ENCODE data around the gene CCDC78. TPM values are rescaled to one million over a fixed set of nuclear protein-coding genes. Genes with fewer than 3 reads are reported as not detected.

Gene CCDC78
- total and polyA plus RNA-seq, 2 of the 13 experiments (the other 11 are each of a cell fraction or from before 2014, with no cell fraction given): 0.53 to 1.5 TPM

DNA sequence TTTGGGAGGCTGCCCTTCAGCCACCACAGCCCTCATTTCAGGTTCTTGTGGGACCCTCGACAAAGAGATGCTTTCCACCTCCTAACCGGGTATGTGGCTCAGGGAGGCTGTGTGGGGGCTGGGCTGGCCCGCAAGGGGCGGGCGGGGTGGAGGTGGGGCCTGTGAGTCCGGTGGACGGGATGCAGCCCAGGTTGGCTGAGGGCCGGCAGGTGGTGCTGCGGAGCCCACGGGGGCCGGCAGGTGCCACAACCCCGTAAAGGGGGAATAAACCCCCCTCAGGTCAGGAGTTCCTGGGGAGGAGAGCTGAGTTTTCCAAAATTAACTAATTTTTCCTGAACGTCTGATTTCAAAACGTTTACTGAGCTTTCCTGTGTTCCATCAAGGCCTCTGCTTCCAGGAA lies 19.5 kb upstream of the CCDC78 start:
- in situ Hi-C loops (cut with HindIII; ENCODE audit: extremely low pct_ligation_motif_present, low pct_unique_long_range_greater_than_20kb) (no loop called here), intact Hi-C loops (cut with micrococcal nuclease; ENCODE audit: unreplicated experiment) (loop anchor here (1.0 kb wide), 1 partner anchor 40 kb away; no protein-coding TSS in a partner anchor)
- no TSS peak for BruUV-seq (replicated peaks)
- Histone ChIP-seq H3K9ac (ENCODE audit: insufficient read depth, low read depth, low read length) (no peak overlapping the region), H3K27ac (ENCODE audit: extremely low read length, insufficient read depth, low read length) (no peak overlapping the region), H3K4me2 (ENCODE audit: low read depth, low read length) (no peak overlapping the region), H3K36me3 (replicated peaks in 1 of 2; ENCODE audit: control insufficient read depth in 1 of 2, insufficient read depth in 2 of 2, low read length in 2 of 2) (no peaks in the 10 kb centered on the region), H3K27me3 (ENCODE audit: control insufficient read depth in 1 of 2, insufficient read depth in 2 of 2, low read length in 2 of 2) (peaks cover 0 to 17% of the 10 kb centered on the region in 2 experiments; a peak in 2 of 5 replicates), H2AFZ (ENCODE audit: low read length) (no peak overlapping the region), H4K20me1 (ENCODE audit: insufficient read depth, low read length) (no peaks in the 10 kb centered on the region), H3K79me2 (ENCODE audit: insufficient read depth, low read length) (no peaks in the 10 kb centered on the region), H3K4me3 (replicated peaks in 1 of 3; ENCODE audit: insufficient read depth in 1 of 3, low read depth in 2 of 3, low read length in 3 of 3) (no peak overlapping the region), H3K9me3 (ENCODE audit: low read length) (no peaks in the 10 kb centered on the region), H3K4me1 (ENCODE audit: insufficient read depth, low read length) (0 out of 2 replicates have a peak, but pooled peaks cover 8% of the 10 kb centered on the region)
- WGBS (ENCODE audit: low lambda C conversion rate): 0% methylated on average over 9 of the region's 14 CpGs
- FAIRE-seq (peak; percentile 50), ATAC-seq (peak; percentile 76), DNase-seq (ENCODE audit: low spot score) (no peak)
- CTCF ChIA-PET (ENCODE audit: low intra/inter-chr PET ratio, low total read pairs): interaction anchor here (0.7 kb wide), 1 partner anchor 40 kb away, joined by 4 read pairs; no protein-coding TSS in a partner anchor
- POLR2A ChIA-PET: no interaction called here
- TF ChIP-seq, protein P1, sequence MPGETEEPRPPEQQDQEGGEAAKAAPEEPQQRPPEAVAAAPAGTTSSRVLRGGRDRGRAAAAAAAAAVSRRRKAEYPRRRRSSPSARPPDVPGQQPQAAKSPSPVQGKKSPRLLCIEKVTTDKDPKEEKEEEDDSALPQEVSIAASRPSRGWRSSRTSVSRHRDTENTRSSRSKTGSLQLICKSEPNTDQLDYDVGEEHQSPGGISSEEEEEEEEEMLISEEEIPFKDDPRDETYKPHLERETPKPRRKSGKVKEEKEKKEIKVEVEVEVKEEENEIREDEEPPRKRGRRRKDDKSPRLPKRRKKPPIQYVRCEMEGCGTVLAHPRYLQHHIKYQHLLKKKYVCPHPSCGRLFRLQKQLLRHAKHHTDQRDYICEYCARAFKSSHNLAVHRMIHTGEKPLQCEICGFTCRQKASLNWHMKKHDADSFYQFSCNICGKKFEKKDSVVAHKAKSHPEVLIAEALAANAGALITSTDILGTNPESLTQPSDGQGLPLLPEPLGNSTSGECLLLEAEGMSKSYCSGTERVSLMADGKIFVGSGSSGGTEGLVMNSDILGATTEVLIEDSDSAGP (CRISPR knock-in tag; IDR thresholded peaks at IDR 0.05; ENCODE audit: borderline replicate concordance): no peak
- no peak for TF ChIP-seq GPN1 (CRISPR knock-in tag; IDR thresholded peaks at IDR 0.05; ENCODE audit: borderline replicate concordance)
- TF ChIP-seq ZNF468 (CRISPR knock-in tag; IDR thresholded peaks at IDR 0.05): no peak
- TF ChIP-seq, protein P2, sequence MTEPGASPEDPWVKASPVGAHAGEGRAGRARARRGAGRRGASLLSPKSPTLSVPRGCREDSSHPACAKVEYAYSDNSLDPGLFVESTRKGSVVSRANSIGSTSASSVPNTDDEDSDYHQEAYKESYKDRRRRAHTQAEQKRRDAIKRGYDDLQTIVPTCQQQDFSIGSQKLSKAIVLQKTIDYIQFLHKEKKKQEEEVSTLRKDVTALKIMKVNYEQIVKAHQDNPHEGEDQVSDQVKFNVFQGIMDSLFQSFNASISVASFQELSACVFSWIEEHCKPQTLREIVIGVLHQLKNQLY (CRISPR knock-in tag; IDR thresholded peaks at IDR 0.05): no peak
- no peak for TF ChIP-seq TP53 (CRISPR knock-in tag; conservative IDR thresholded peaks at IDR 0.05)
- TF ChIP-seq, protein P3, sequence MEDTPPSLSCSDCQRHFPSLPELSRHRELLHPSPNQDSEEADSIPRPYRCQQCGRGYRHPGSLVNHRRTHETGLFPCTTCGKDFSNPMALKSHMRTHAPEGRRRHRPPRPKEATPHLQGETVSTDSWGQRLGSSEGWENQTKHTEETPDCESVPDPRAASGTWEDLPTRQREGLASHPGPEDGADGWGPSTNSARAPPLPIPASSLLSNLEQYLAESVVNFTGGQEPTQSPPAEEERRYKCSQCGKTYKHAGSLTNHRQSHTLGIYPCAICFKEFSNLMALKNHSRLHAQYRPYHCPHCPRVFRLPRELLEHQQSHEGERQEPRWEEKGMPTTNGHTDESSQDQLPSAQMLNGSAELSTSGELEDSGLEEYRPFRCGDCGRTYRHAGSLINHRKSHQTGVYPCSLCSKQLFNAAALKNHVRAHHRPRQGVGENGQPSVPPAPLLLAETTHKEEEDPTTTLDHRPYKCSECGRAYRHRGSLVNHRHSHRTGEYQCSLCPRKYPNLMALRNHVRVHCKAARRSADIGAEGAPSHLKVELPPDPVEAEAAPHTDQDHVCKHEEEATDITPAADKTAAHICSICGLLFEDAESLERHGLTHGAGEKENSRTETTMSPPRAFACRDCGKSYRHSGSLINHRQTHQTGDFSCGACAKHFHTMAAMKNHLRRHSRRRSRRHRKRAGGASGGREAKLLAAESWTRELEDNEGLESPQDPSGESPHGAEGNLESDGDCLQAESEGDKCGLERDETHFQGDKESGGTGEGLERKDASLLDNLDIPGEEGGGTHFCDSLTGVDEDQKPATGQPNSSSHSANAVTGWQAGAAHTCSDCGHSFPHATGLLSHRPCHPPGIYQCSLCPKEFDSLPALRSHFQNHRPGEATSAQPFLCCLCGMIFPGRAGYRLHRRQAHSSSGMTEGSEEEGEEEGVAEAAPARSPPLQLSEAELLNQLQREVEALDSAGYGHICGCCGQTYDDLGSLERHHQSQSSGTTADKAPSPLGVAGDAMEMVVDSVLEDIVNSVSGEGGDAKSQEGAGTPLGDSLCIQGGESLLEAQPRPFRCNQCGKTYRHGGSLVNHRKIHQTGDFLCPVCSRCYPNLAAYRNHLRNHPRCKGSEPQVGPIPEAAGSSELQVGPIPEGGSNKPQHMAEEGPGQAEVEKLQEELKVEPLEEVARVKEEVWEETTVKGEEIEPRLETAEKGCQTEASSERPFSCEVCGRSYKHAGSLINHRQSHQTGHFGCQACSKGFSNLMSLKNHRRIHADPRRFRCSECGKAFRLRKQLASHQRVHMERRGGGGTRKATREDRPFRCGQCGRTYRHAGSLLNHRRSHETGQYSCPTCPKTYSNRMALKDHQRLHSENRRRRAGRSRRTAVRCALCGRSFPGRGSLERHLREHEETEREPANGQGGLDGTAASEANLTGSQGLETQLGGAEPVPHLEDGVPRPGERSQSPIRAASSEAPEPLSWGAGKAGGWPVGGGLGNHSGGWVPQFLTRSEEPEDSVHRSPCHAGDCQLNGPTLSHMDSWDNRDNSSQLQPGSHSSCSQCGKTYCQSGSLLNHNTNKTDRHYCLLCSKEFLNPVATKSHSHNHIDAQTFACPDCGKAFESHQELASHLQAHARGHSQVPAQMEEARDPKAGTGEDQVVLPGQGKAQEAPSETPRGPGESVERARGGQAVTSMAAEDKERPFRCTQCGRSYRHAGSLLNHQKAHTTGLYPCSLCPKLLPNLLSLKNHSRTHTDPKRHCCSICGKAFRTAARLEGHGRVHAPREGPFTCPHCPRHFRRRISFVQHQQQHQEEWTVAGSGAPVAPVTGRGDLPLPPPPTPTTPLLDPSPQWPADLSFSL (CRISPR knock-in tag; IDR thresholded peaks at IDR 0.05): no peak
- no peak for TF ChIP-seq ZNF180 (CRISPR knock-in tag; IDR thresholded peaks at IDR 0.05; ENCODE audit: borderline replicate concordance, low read depth)
- no peak for TF ChIP-seq MXI1 (IDR thresholded peaks at IDR 0.05; ENCODE audit: borderline replicate concordance, low read depth, low read length)
- TF ChIP-seq, protein P4, sequence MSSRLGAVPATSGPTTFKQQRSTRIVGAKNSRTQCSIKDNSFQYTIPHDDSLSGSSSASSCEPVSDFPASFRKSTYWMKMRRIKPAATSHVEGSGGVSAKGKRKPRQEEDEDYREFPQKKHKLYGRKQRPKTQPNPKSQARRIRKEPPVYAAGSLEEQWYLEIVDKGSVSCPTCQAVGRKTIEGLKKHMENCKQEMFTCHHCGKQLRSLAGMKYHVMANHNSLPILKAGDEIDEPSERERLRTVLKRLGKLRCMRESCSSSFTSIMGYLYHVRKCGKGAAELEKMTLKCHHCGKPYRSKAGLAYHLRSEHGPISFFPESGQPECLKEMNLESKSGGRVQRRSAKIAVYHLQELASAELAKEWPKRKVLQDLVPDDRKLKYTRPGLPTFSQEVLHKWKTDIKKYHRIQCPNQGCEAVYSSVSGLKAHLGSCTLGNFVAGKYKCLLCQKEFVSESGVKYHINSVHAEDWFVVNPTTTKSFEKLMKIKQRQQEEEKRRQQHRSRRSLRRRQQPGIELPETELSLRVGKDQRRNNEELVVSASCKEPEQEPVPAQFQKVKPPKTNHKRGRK (CRISPR knock-in tag; IDR thresholded peaks at IDR 0.05): no peak
- TF ChIP-seq, protein P5, sequence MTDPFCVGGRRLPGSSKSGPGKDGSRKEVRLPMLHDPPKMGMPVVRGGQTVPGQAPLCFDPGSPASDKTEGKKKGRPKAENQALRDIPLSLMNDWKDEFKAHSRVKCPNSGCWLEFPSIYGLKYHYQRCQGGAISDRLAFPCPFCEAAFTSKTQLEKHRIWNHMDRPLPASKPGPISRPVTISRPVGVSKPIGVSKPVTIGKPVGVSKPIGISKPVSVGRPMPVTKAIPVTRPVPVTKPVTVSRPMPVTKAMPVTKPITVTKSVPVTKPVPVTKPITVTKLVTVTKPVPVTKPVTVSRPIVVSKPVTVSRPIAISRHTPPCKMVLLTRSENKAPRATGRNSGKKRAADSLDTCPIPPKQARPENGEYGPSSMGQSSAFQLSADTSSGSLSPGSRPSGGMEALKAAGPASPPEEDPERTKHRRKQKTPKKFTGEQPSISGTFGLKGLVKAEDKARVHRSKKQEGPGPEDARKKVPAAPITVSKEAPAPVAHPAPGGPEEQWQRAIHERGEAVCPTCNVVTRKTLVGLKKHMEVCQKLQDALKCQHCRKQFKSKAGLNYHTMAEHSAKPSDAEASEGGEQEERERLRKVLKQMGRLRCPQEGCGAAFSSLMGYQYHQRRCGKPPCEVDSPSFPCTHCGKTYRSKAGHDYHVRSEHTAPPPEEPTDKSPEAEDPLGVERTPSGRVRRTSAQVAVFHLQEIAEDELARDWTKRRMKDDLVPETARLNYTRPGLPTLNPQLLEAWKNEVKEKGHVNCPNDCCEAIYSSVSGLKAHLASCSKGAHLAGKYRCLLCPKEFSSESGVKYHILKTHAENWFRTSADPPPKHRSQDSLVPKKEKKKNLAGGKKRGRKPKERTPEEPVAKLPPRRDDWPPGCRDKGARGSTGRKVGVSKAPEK (CRISPR knock-in tag; IDR thresholded peaks at IDR 0.05; ENCODE audit: borderline replicate concordance): no peak
